Stimulated activated CD4-positive, alpha-beta T cell treated with anti-CD3 and anti-CD28 coated beads, Interleukin-12 subunit alpha, Interleukin-12 subunit beta, amount 100 ng/mL, for 48 hours (primary cell): Measurements from ENCODE around the gene PTPN1.
"Not testable (repeated sequence)": the region's sequence is repeated elsewhere in the genome, so short reads cannot be mapped to it uniquely, and the experiment has no call there.

Source experiments
- DNase-seq, 3 donors: peaks; one replicate each; pipeline ENCODE4 v3.0.0-alpha.2; 2020; ENCODE audit warnings: low read depth in 2 of 3, low spot score in 1 of 3

The PTPN1 gene

DNA sequence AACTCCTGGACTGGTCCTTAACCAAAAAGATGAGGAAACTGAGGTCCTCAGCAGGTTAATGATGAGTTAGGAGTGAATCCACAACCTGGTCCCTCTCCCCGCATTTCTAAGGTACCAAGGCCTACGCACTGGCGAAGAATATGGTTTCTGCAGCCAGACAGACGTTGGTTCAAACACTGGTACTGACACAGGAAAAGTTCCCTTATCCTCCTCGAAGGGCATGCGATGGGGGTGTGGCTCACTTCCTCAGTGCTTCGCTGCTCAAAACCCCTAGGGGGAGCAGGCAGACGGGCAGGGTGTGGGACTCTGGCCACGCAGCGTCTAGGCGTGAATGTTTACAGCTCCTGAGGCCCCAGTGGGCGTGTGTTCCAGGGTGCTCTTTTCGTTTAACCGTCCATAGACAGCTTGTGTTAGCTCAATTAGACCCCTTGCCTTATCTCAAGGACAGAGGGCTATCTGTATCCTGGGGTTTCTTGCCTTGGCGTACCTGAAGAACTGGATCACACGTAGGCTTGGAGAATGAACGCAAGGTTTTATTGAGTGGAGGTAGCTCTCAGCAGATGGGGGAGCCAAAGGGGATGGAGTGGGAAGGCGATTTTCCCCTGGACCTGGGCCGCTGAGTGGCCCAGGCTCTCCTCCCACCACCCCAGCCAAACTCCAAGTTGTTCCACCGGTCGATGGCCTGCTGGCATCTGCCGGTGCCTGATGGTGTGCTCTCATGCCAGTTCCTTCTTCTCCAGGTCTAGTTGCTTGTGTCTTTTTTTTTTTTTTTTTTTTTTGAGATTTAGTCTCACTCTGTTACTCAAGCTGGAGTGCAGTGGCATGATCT lies 31.8 kb upstream of the PTPN1 start:
- DNase-seq, result peak; percentile 68 to 75 (median 72)

GRCh38 chr20:50481741-50482140 lies 28.4 kb upstream of the PTPN1 start:
- no peak for DNase-seq

DNA sequence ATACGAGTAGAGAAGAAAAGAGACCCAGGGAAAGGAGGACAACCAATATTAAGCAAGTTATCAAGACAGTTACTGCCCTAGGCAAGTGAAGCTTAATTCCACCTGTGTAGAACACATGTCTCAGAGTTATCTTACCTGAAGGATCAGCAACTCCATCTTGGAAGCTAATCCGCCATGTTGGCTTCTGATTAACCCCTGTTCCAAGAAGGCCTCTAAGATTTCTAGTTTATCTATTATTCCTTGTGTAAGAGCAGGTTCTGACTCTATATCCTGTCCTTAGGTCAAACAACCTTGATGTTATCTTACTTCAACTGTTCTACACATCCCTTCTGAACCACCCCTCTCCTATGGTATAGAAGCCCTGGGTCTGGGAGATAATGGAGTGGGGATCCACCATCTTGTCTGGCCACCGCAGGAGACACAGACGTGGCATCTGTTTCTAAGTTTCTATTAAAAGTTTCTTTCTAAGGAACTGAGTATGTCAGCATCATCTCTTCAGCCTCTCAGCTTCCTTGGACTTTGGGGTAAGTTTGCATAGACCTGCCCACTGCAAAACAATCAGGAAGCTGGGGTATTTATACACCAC lies 27.7 kb upstream of the PTPN1 start:
- DNase-seq, result no peak

DNA sequence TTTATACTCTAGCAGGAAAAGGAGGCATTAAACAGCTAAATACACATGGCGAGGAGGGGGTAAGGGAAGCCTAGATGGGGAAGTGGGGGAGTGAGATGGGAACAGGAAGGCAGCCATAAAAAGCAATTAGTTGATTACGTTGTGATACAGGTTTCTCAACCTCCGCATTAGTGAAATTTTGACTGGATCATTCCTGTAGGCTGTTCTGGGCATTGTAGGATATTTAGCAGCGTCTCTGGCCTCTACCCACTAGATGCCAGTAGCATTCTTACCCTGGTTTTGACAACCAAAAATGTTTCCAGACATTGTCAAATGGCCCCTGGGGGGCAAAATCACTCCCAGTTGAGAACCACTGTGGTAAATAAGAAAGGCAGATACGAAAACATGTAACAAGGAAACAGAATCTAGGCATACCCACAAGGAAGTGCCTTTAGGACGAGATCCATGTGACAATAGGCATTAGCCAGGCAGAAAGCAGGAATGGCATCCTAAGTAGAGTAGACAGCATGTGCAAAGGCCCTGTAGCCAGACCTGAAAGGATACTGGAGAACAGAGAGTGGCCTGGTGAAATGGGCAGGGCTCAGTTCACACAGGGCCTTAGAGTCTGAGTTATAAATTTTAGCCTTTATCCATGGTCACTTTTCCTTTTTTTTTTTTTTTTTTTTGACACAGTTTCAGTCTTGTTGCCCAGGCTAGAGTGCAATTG lies 25.8 kb upstream of the PTPN1 start:
- DNase-seq, result no peak

DNA sequence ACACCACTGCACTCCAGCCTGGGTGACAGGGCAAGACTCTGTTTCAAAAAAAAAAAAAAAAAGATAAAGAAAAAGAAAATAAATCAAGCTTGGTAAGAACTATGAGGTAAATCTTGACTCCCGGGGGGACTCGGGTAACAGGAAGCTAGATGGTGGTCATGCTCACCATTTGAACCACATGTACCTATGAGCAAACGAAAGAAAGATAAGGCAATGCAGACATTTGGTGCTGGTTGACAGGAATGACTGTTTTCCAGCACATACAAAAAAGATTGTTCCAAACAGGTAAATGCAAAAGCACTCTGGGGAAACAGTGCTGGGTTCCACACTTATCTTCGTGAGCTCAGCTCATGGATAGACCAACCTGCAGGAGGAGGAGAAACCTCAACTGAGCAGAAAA lies 22.8 kb upstream of the PTPN1 start:
- DNase-seq, result no peak

GRCh38 chr20:50488236-50488806 lies 21.9 kb upstream of the PTPN1 start:
- DNase-seq, result no peak

DNA sequence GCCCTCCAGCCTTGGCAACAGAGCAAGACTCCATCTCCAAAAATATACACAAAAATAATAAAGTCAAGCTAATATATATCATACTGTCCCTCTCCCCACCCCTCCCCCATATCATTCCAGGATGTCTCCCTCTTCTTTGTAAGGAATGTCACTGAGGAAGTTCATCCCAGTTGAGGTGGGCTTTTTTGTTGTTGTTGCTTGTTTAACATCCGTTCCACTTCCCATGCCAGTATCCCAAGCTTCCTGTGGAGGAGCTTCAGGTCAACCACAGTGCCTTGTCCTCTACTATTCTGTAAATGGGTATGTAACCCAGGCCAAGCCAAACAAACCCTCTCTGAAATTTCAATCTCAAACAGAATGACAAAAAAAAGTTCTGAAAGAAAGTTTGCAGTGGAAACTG lies 19.0 kb upstream of the PTPN1 start:
- no peak for DNase-seq

DNA sequence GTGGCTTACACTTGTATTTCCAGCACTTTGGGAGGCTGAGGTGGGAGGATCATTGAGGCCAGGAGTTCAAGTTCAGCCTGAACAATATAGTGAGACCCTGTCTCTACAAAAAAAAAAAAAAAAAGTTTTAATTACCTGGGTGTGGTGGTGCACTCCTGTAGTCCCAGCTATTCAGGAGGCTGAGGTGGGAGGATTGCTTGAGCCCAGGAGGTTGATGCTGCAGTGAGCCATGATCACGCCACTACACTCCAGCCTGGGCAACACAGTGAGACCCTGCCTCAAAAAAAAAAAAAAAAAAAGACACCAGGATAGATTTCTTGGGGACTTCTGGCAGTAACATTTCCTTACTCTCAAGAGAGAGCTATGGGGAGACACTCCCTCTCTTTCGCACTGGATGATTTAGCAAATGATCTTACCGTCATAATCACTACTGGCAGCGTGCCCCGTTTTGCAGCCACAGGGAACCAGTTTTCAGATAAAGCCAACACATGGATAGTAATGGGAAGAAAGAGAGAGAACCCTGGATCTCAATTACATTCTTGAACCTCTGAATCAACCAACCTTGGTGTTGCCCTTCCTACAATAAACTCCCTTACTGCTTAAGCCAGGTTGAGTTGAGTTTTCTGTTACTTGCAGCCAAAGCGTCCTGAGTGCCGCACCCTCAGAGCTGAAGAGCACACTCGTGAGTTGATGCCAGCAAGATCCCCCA lies 18.1 kb upstream of the PTPN1 start:
- no peak for DNase-seq

DNA sequence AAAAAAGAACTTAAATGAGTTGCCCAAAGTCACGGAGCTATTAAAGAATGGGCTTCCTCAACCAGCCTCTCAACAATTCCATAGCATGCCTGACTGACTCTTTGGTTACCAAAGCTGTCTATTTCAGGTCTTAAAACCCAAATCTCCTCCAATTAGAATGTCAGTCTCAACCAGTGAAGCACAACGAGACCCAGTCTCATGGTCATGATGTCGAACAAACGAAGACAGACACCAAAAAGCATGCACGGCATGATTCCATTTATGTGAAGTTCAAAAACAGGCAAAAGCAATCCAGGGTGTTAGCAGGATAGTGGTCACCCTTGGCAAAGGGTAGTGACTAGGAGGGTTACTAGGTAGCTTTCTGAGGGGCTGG lies 16.3 kb upstream of the PTPN1 start:
- DNase-seq, result no peak

- DNase-seq, result no peak
Observed at GRCh38 chr20:50494428-50494827, 15.8 kb upstream of the PTPN1 start.

GRCh38 chr20:50496773-50497385 lies 13.3 kb upstream of the PTPN1 start:
- DNase-seq, result no peak

GRCh38 chr20:50498071-50498776 lies 12.0 kb upstream of the PTPN1 start:
- no peak for DNase-seq

DNA sequence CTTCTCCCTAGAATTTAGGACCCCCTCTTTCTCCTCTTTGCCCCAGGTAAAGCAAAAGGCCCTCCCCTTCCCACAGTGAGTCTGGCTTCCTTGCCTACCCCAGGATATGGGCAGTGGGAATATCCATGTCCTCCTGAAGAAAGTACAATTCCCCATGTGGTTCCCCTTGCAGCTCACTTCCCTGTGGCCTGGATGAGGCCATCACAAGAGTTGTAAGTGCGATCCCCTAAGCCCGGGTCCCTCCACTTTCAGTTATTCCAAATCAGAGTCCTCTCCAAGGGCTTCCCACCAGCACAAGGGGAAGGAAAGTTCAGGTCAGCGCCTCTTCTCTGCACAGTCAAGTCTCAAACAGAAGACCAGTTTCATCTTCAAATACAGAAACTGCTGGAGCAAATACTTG lies 10.2 kb upstream of the PTPN1 start:
- DNase-seq, result no peak

GRCh38 chr20:50501972-50502745 lies 8.0 kb upstream of the PTPN1 start:
- no peak for DNase-seq

DNA sequence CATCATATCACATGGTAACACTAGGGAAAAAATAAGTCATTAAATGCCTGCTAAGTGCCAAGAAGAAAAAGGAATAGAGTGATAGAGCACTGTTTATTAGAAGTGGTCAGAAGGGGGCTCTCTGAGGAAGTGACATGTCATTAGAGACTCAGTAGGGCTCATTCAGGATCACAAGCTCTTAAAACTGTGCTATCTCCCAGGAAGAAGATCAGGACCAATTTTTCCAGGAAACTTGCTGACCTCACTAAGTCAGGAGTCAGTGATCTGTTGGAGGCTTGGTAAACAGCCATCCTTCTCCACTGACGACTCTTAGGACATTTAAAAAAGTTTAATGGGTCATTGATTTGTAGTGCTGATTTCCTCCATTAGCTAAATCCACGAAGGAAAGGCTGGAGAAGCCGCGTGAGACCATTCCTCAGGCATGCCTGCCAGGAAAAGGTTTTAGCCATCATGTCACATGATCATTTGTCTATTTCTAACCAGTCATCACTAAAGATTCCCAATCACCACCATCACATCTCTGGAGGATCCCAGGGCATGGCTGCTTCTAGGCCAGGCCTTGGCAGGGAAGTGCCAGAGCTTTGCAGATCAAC lies 5.9 kb upstream of the PTPN1 start:
- DNase-seq, result no peak

DNA sequence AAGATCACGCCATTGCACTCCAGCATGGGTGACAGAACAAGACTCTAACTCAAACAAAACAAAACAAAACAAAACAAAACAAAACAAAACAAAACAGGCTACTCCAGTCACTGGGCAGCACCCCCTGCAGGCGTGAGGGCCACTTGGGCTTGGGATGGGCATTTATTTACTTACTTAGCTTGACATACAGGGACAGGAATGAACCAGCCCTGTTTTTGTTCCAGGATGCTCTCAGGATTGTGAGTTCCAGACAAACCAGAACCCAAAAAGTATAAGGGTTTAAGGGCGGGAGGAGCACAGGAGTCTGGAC lies 4.0 kb upstream of the PTPN1 start:
- no peak for DNase-seq

- DNase-seq, result not testable (repeated sequence)
Observed at GRCh38 chr20:50507745-50508144, 2.4 kb upstream of the PTPN1 start.

DNA sequence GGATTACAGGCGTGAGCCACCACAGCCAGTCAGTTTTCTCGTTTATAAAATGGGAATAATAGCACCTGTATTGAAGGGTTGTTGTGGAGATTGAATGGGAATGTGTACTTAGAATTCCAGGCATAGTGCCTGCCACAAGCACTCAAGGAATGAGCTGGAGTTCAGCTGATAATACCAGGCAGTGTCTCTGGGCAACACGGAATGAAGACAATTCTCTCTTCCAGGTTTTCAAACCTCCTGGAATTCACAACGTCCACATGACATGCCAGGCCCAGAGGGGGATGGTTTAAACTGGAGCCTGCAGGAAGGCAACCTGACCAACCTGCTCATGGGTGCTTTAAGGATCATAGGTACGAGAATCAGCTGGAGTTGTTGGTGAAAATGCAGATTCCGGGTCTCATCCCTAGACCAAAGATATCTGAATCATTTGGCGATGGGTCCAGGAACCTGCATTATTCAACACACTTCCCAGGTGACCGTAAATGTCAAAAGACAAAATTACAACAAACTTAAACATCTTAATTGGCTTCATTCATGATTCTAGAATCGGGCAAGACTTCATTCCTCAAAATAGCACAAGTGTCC lies 1.9 kb upstream of the PTPN1 start:
- DNase-seq, result no peak
